Natural killer cell (primary cell): Measurements from ENCODE around the gene CIP2A. TPM values are rescaled to one million over a fixed set of nuclear protein-coding genes. Genes with fewer than 3 reads are reported as not detected.

Experiments
- ATAC-seq, 3 donors: fragments of 150-1000 bp in 2 of 3; fragments of 200-7000 bp in 1 of 3; cut with Tn5 transposase; 1 replicate in 1 of 3; 2 replicates in 2 of 3; pipeline ENCODE4 v1.10.0; 2021; ENCODE audit warnings: mild to moderate bottlenecking in 2 of 3, moderate library complexity in 2 of 3
- DNase-seq, 2 donors: peaks; one replicate each; pipeline versions ENCODE4 v3.0.0 to v3.0.0-alpha.2; 2013 to 2021; ENCODE audit warnings: mixed read lengths in 1 of 2
- H3K27ac ChIP-seq: one replicate; pipeline ENCODE4 v1.5.1; 2013; ENCODE audit warnings: mild to moderate bottlenecking, low read length
- H3K27me3 ChIP-seq: one replicate; pipeline ENCODE4 v1.6.1; 2013; ENCODE audit warnings: low read length; ENCODE audit not compliant: control insufficient read depth, insufficient read depth
- H3K36me3 ChIP-seq: one replicate; pipeline ENCODE4 v1.6.1; 2013; ENCODE audit warnings: low read length; ENCODE audit not compliant: control insufficient read depth, insufficient read depth
- H3K4me1 ChIP-seq: one replicate; pipeline ENCODE4 v1.6.1; 2013; ENCODE audit warnings: low read length; ENCODE audit not compliant: control insufficient read depth, insufficient read depth
- H3K4me3 ChIP-seq: one replicate; pipeline ENCODE4 v1.5.1; 2013; ENCODE audit warnings: low read length
- H3K9me3 ChIP-seq: one replicate; pipeline ENCODE4 v1.6.1; 2013; ENCODE audit warnings: low read length; ENCODE audit not compliant: control insufficient read depth, insufficient read depth
- H3K27ac Mint-ChIP-seq, 2 donors: one replicate each; pipeline ENCODE4 v1.8.0; 2022; ENCODE audit warnings: mild to moderate bottlenecking in 2 of 2, mixed read lengths in 2 of 2, moderate library complexity in 1 of 2
- H3K27me3 Mint-ChIP-seq, 2 donors: one replicate each; pipeline ENCODE4 v1.8.0; 2022; ENCODE audit warnings: low read depth in 2 of 2, mixed read lengths in 2 of 2
- H3K36me3 Mint-ChIP-seq: one replicate; pipeline ENCODE4 v1.8.0; 2022; ENCODE audit warnings: mixed read lengths
- H3K4me1 Mint-ChIP-seq, 2 donors: one replicate each; pipeline ENCODE4 v1.8.0; 2022; ENCODE audit warnings: mixed read lengths in 2 of 2
- H3K4me3 Mint-ChIP-seq: one replicate; pipeline ENCODE4 v1.8.0; 2022; ENCODE audit warnings: mild to moderate bottlenecking, moderate library complexity, mixed read lengths
- H3K9me3 Mint-ChIP-seq, 2 donors: one replicate each; pipeline ENCODE4 v1.8.0; 2022; ENCODE audit warnings: mixed read lengths in 2 of 2
- CTCF ChIP-seq: fragments of 200-600 bp; IDR thresholded peaks from one replicate; pipeline ENCODE4 v1.8.0; 2022; ENCODE audit warnings: antibody characterized with exemption
- WGBS: methylation state at CpG from one replicate; pipeline ENCODE4 v1.1.7; 2013; ENCODE audit warnings: missing lambda C conversion rate; ENCODE audit not compliant: insufficient coverage; 5-methylcytosine and 5-hydroxymethylcytosine counted together
- intact Hi-C: fragments of 100-400 bp; cut with micrococcal nuclease; formaldehyde crosslinking; loops from one replicate; pipeline ENCODE4 v1.14.2; 2022
- total RNA-seq, 4 donors: library from RNA; stranded (reverse); fragments of 120-200 nt in 1 of 4; gene quantifications; one replicate each; pipeline versions ENCODE4 v1.2.3 to v1.2.4, GENCODE V29; 2013 to 2022

Gene CIP2A
- total RNA-seq, 3 donors from 2014 or later (not counting 1 experiment from before 2014, with no cell fraction given) = 3.6 to 8.5 (median 3.6) TPM

GRCh38 chr3:108513961-108514360, 75.3 kb downstream of the CIP2A start:
- no peak for TF ChIP-seq CTCF
- intact Hi-C loops = no loop called here
- Mint-ChIP-seq H3K27me3 (peaks cover 0 to 4% of the 10 kb centered on the region in 2 donors), H3K27ac (no peak overlapping the region), H3K4me1 (no peaks in the 10 kb centered on the region), H3K9me3 (no peaks in the 10 kb centered on the region), H3K36me3 (no peaks in the 10 kb centered on the region), H3K4me3 (no peak overlapping the region)
- 88% methylated on average over 3 of the region's 3 CpGs for WGBS
- ATAC-seq (no peak), DNase-seq (no peak)
- Histone ChIP-seq H3K27me3 (no peaks in the 10 kb centered on the region), H3K27ac (no peak overlapping the region), H3K36me3 (no peaks in the 10 kb centered on the region), H3K4me1 (no peaks in the 10 kb centered on the region), H3K9me3 (no peaks in the 10 kb centered on the region), H3K4me3 (no peak overlapping the region)

DNA sequence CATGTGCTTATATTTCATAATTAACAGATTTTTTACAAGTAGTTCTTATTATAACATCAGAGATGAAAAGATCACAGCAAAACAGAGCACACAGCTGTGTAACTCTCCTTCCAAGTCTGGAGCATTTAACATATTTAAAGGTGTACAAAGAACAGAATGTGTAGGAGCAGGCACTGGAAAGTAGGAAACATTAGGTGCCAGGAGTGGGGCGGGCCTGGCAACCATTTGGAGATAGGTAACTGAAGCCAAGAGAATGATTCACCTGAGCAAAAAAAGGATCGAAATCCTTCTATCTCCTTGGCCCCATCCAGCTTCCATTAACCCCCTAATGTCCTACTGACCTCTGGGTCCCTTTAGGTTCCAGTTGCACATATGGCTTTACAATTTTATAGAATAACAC, 76.6 kb downstream of the CIP2A start:
- ATAC-seq (no peak), DNase-seq (no peak)
- Mint-ChIP-seq H3K36me3 (no peaks in the 10 kb centered on the region), H3K4me3 (no peak overlapping the region), H3K9me3 (no peaks in the 10 kb centered on the region), H3K27me3 (no peaks in the 10 kb centered on the region), H3K4me1 (no peaks in the 10 kb centered on the region), H3K27ac (no peak overlapping the region)
- H3K4me1 ChIP-seq = no peaks in the 10 kb centered on the region
- no peaks in the 10 kb centered on the region for H3K9me3 ChIP-seq
- no peak overlapping the region for H3K4me3 ChIP-seq
- intact Hi-C loops = no loop called here
- 96% methylated on average over 2 of the region's 2 CpGs for WGBS
- no peaks in the 10 kb centered on the region for H3K27me3 ChIP-seq
- H3K27ac ChIP-seq = no peak overlapping the region
- TF ChIP-seq CTCF = no peak
- no peaks in the 10 kb centered on the region for H3K36me3 ChIP-seq

DNA sequence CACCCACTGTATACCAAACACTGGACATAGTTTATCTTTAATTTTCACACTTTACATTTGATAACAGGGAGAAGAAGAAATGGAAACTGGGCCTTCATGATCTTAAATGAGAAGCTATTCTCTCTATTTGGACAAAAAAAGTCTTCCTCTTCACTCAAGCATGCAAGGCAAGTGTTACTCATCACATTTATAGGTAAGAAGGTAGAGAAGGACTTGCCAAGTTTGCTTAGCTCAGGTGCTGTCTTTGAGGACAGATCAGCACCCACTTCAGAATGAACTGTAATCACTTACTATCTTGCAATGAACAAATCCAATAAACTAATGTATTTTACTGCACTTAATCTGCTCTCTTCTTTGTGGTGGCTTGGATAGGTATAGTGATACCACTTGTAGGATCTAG, 77.7 kb downstream of the CIP2A start:
- Histone ChIP-seq H3K27ac (no peak overlapping the region), H3K4me3 (no peak overlapping the region), H3K27me3 (no peaks in the 10 kb centered on the region), H3K9me3 (no peaks in the 10 kb centered on the region), H3K36me3 (no peaks in the 10 kb centered on the region), H3K4me1 (no peaks in the 10 kb centered on the region)
- DNase-seq (no peak), ATAC-seq (no peak)
- TF ChIP-seq CTCF = no peak
- Mint-ChIP-seq H3K36me3 (no peaks in the 10 kb centered on the region), H3K4me1 (no peaks in the 10 kb centered on the region), H3K27me3 (no peaks in the 10 kb centered on the region), H3K4me3 (no peak overlapping the region), H3K27ac (no peak overlapping the region), H3K9me3 (no peaks in the 10 kb centered on the region)
- intact Hi-C loops = no loop called here

DNA sequence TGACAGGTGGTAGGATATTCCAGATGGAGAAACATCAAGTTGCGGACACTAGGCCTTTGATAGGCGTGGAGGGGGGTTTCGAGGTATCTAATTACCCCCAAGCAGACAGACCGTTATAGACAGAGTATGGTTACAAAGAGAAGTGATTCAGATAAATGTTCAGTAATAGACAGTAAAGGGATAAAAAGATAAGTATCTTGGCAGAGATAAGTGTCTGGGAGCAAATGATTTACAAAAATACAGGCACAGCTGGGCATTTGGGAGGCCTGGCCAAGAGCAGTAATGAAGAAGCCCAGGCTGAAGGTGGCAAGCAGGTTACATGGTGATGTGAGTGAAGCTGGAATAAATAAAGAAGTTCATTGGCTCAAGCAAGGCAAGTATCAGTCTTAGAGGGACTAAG, 78.2 kb downstream of the CIP2A start:
- Mint-ChIP-seq H3K4me1 (no peaks in the 10 kb centered on the region), H3K9me3 (no peaks in the 10 kb centered on the region), H3K4me3 (no peak overlapping the region), H3K27me3 (no peaks in the 10 kb centered on the region), H3K36me3 (no peaks in the 10 kb centered on the region), H3K27ac (no peak overlapping the region)
- intact Hi-C loops = no loop called here
- H3K4me1 ChIP-seq = no peaks in the 10 kb centered on the region
- H3K27me3 ChIP-seq = no peaks in the 10 kb centered on the region
- WGBS = 78% methylated on average over 4 of the region's 4 CpGs
- TF ChIP-seq CTCF = no peak
- H3K4me3 ChIP-seq = no peak overlapping the region
- DNase-seq (no peak), ATAC-seq (no peak)
- H3K27ac ChIP-seq = no peak overlapping the region
- no peaks in the 10 kb centered on the region for H3K36me3 ChIP-seq
- H3K9me3 ChIP-seq = no peaks in the 10 kb centered on the region
